Measurements from ENCODE around the gene CCDC127. TPM values are rescaled to one million over a fixed set of nuclear protein-coding genes. Genes with fewer than 3 reads are reported as not detected.

Gene CCDC127
- total RNA-seq, 4 donors from 2014 or later = 4.5 to 7.2 (median 5.8) TPM

- peaks cover 0 to 45% of the 10 kb centered on the region in 2 donors for H3K27me3 ChIP-seq
- peaks cover 0 to 6% (median 0%) of the 10 kb centered on the region in 4 donors for H3K4me1 ChIP-seq
- 79 to 87% methylated on average over 17 of the region's 17 CpGs for WGBS, 2 donors
- H3K27ac ChIP-seq = no peak overlapping the region
- no peak for DNase-seq (ENCODE audit: low spot score in 2 of 2)
- peaks cover 0 to 1% (median 0%) of the 10 kb centered on the region in 3 donors for H3K36me3 ChIP-seq
- H3K9me3 ChIP-seq = no peaks in the 10 kb centered on the region
- H3K4me3 ChIP-seq = no peak overlapping the region
- TF ChIP-seq CTCF (IDR thresholded peaks at IDR 0.05) (no peak), EP300 (IDR thresholded peaks at IDR 0.05) (no peak), POLR2A (IDR thresholded peaks at IDR 0.05) (no peak)
These were observed 24.8 kb downstream of the CCDC127 start for GRCh38 chr5:192970-193831.

- no peak for TF ChIP-seq EP300 (IDR thresholded peaks at IDR 0.05)
- no peak for TF ChIP-seq POLR2A (IDR thresholded peaks at IDR 0.05)
- no peak for TF ChIP-seq CTCF (IDR thresholded peaks at IDR 0.05)
- no peak for DNase-seq (ENCODE audit: low spot score in 2 of 2)
- Histone ChIP-seq H3K36me3 (no peaks in the 10 kb centered on the region), H3K27me3 (peaks cover 0 to 49% of the 10 kb centered on the region in 2 donors), H3K4me1 (peaks cover 0 to 11% (median 0%) of the 10 kb centered on the region in 4 donors), H3K9me3 (no peaks in the 10 kb centered on the region), H3K27ac (no peak overlapping the region), H3K4me3 (no peak overlapping the region)
- WGBS, 2 donors = 82 to 83% methylated on average over 8 to 9 of the region's 9 CpGs
These were observed 25.3 kb downstream of the CCDC127 start for GRCh38 chr5:192691-192969.

- 78 to 85% methylated on average over 25 to 39 of the region's 46 CpGs for WGBS, 2 donors
- Histone ChIP-seq H3K27ac (no peak overlapping the region), H3K27me3 (peaks cover 0 to 50% of the 10 kb centered on the region in 2 donors), H3K9me3 (no peaks in the 10 kb centered on the region), H3K36me3 (no peaks in the 10 kb centered on the region), H3K4me1 (peaks cover 0 to 11% (median 0%) of the 10 kb centered on the region in 4 donors), H3K4me3 (no peak overlapping the region)
- TF ChIP-seq CTCF (IDR thresholded peaks at IDR 0.05) = no peak
- no peak for TF ChIP-seq POLR2A (IDR thresholded peaks at IDR 0.05)
- TF ChIP-seq EP300 (IDR thresholded peaks at IDR 0.05) = no peak
- no peak for DNase-seq (ENCODE audit: low spot score in 2 of 2)
These were observed 25.8 kb downstream of the CCDC127 start for GRCh38 chr5:191949-192690.

- H3K9me3 ChIP-seq = no peaks in the 10 kb centered on the region
- H3K4me3 ChIP-seq = no peak within 1 kb of the TSS
- DNase-seq (ENCODE audit: low spot score in 2 of 2) = no peak
- WGBS, 2 donors = 16 to 30% methylated on average over 21 to 37 of the region's 56 CpGs
- H3K27ac ChIP-seq = no peak within 1 kb of the TSS
- H3K36me3 ChIP-seq = no peaks in the 10 kb centered on the region
- peaks cover 0 to 56% of the 10 kb centered on the region in 2 donors for H3K27me3 ChIP-seq
- TF ChIP-seq EP300 (IDR thresholded peaks at IDR 0.05) (no peak), CTCF (IDR thresholded peaks at IDR 0.05) (no peak), POLR2A (IDR thresholded peaks at IDR 0.05) (no peak)
- H3K4me1 ChIP-seq = peaks cover 0 to 11% (median 0%) of the 10 kb centered on the region in 4 donors
These were observed 26.7 kb downstream of the CCDC127 start, which contains the start of gene LRRC14B for GRCh38 chr5:191036-191948. Gene LRRC14B (plus strand): TSS chr5:191495. CDS start chr5:191539, 44 bp downstream.
